Measurements from ENCODE around the gene TLE1. TPM values are rescaled to one million over a fixed set of nuclear protein-coding genes. Genes with fewer than 3 reads are reported as not detected.
"Not testable (repeated sequence)": the region's sequence is repeated elsewhere in the genome, so short reads cannot be mapped to it uniquely, and the experiment has no call there.

TLE1 gene
- total RNA-seq, 2 donors from 2014 or later = 17.1 to 42.8 TPM

GRCh38 chr9:81597419-81598122, 91.8 kb downstream of the TLE1 start:
- no peak for DNase-seq (ENCODE audit: low spot score)
- Histone ChIP-seq H3K4me3 (no peak overlapping the region), H3K27me3 (no peaks in the 10 kb centered on the region), H3K9me3 (no peaks in the 10 kb centered on the region), H3K36me3 (no peaks in the 10 kb centered on the region), H3K4me1 (peaks cover 0 to 26% of the 10 kb centered on the region in 2 donors), H3K27ac (peak overlapping the region; percentile 49 to 52)
- TF ChIP-seq CTCF (IDR thresholded peaks at IDR 0.05) = no peak

GRCh38 chr9:81596679-81597418, 92.5 kb downstream of the TLE1 start:
- Histone ChIP-seq H3K27me3 (no peaks in the 10 kb centered on the region), H3K4me3 (no peak overlapping the region), H3K27ac (peak overlapping the region; percentile 4 to 49), H3K9me3 (no peaks in the 10 kb centered on the region), H3K36me3 (peaks cover 6% of the 10 kb centered on the region), H3K4me1 (peaks cover 0 to 31% of the 10 kb centered on the region in 2 donors)
- no peak for TF ChIP-seq CTCF (IDR thresholded peaks at IDR 0.05)
- DNase-seq (ENCODE audit: low spot score) = no peak

- no peak overlapping the region for H3K4me3 ChIP-seq
- no peaks in the 10 kb centered on the region for H3K9me3 ChIP-seq
- no peaks in the 10 kb centered on the region for H3K27me3 ChIP-seq
- peaks cover 6% of the 10 kb centered on the region for H3K36me3 ChIP-seq
- H3K27ac ChIP-seq = peak overlapping the region in 1 of 2 donors; percentile 4
- peaks cover 0 to 31% of the 10 kb centered on the region in 2 donors for H3K4me1 ChIP-seq
- no peak for DNase-seq (ENCODE audit: low spot score)
- no peak for TF ChIP-seq CTCF (IDR thresholded peaks at IDR 0.05)
These were observed 93.3 kb downstream of the TLE1 start for GRCh38 chr9:81595887-81596543.

GRCh38 chr9:81595293-81595692, 94.1 kb downstream of the TLE1 start:
- not testable (repeated sequence) for H3K27me3 ChIP-seq; H3K36me3 ChIP-seq; H3K9me3 ChIP-seq; H3K27ac ChIP-seq; DNase-seq (ENCODE audit: low spot score); H3K4me3 ChIP-seq
- peaks cover 0 to 31% of the 10 kb centered on the region in 2 donors for H3K4me1 ChIP-seq

GRCh38 chr9:81594415-81594814, 94.9 kb downstream of the TLE1 start:
- peaks cover 0 to 25% of the 10 kb centered on the region in 2 donors for H3K4me1 ChIP-seq
- TF ChIP-seq CTCF (IDR thresholded peaks at IDR 0.05) = no peak
- no peak for DNase-seq (ENCODE audit: low spot score)
- H3K27ac ChIP-seq = peak overlapping the region in 1 of 2 donors; percentile 8
- no peak overlapping the region for H3K4me3 ChIP-seq
- H3K36me3 ChIP-seq = peaks cover 6% of the 10 kb centered on the region
- no peaks in the 10 kb centered on the region for H3K9me3 ChIP-seq
- H3K27me3 ChIP-seq = no peaks in the 10 kb centered on the region

- H3K27ac ChIP-seq = peak overlapping the region; percentile 16 to 51
- DNase-seq (ENCODE audit: low spot score) = peak; percentile 76
- H3K27me3 ChIP-seq = no peaks in the 10 kb centered on the region
- peaks cover 15% of the 10 kb centered on the region for H3K36me3 ChIP-seq
- H3K9me3 ChIP-seq = no peaks in the 10 kb centered on the region
- no peak for TF ChIP-seq CTCF (IDR thresholded peaks at IDR 0.05)
- H3K4me3 ChIP-seq = no peak overlapping the region
- peaks cover 0 to 11% of the 10 kb centered on the region in 2 donors for H3K4me1 ChIP-seq
These were observed 96.5 kb downstream of the TLE1 start for GRCh38 chr9:81592887-81593266.

All from right atrium auricular region (tissue), 2 donors.